HCT116 (cell line): ENCODE measurements around the gene CALU. TPM values are rescaled to one million over a fixed set of nuclear protein-coding genes. Genes with fewer than 3 reads are reported as not detected.

ENCODE experiments used
- ATAC-seq: fragments of 200-7000 bp; cut with Tn5 transposase; 2 replicates; pipeline ENCODE4 v1.9.1; 2020; ENCODE audit warnings: mild to moderate bottlenecking, moderate library complexity
- BruUV-seq: library from RNA; stranded (reverse); fragments of 400-500 nt; replicated peaks from 2 replicates; lab custom pipeline; 2021; lab: Mats Ljungman, UMichigan
- CTCF ChIA-PET: fragments of 300-600 bp; sonication (Branson Sonifier 250); formaldehyde crosslinking; loops from one replicate; lab custom pipeline; 2021; ENCODE audit warnings: antibody characterized with exemption; lab: Charles Lee
- POLR2A ChIA-PET: fragments of 300-600, 350-600 bp; sonication (Branson Sonifier 250); formaldehyde crosslinking; loops from one replicate; lab custom pipeline; 2021; ENCODE audit warnings: antibody characterized with exemption; lab: Charles Lee
- RAD21 ChIA-PET, 2 experiments: fragments of 300-600 bp; sonication (Branson Sonifier 250); formaldehyde crosslinking; loops; one replicate each; lab custom pipeline; 2023; ENCODE audit warnings: low total read pairs in 2 of 2; ENCODE audit not compliant: uncharacterized antibody in 2 of 2, unreplicated experiment in 2 of 2, low non-redundant PET in 1 of 2; lab: Charles Lee
- DNase-seq: peaks from one replicate; pipeline ENCODE4 v3.0.0-alpha.2; 2010; ENCODE audit warnings: low read depth, low spot score
- H2AFZ ChIP-seq: fragments of 200-600 bp; shearing (Covaris generic), sonication (generic); 2 replicates; pipeline ENCODE4 v1.6.1; 2017; ENCODE audit warnings: low read depth, mixed run types, mixed read lengths, antibody characterized with exemption, low read length; ENCODE audit not compliant: poor library complexity, severe bottlenecking
- H3K27ac ChIP-seq: 2 replicates; pipeline ENCODE4 v1.5.1; 2012; ENCODE audit warnings: low read depth, low read length
- H3K27me3 ChIP-seq: fragments of 200-600 bp; sonication (generic); 2 replicates; pipeline ENCODE4 v1.6.1; 2016; ENCODE audit warnings: mixed run types, low read length, mixed read lengths; ENCODE audit not compliant: insufficient read depth
- H3K36me3 ChIP-seq, 2 experiments: fragments of 200-500 bp in 1 of 2; fragments of 200-600 bp in 1 of 2; sonication (Bioruptor generic) in 1 of 2; sonication (generic) in 1 of 2; 2 replicates each; pipeline versions ENCODE4 v1.5.1 to v1.6.1; 2014 to 2016; ENCODE audit warnings: low read length in 2 of 2, inconsistent platforms in 1 of 2, mixed read lengths in 1 of 2, mixed run types in 1 of 2; ENCODE audit not compliant: insufficient read depth in 2 of 2, control insufficient read depth in 1 of 2
- H3K4me1 ChIP-seq, 2 experiments: fragments of 200-600 bp in 1 of 2; sonication (generic) in 1 of 2; 2 replicates each; pipeline versions ENCODE4 v1.5.1 to v1.6.1; 2012 to 2017; ENCODE audit warnings: low read length in 2 of 2, inconsistent platforms in 1 of 2, mild to moderate bottlenecking in 1 of 2, mixed read lengths in 1 of 2, mixed run types in 1 of 2, moderate library complexity in 1 of 2; ENCODE audit not compliant: insufficient read depth in 2 of 2, control insufficient read depth in 1 of 2
- H3K4me2 ChIP-seq: fragments of 200-600 bp; sonication (generic); 2 replicates; pipeline ENCODE4 v1.6.1; 2017; ENCODE audit warnings: mixed run types, low read length, mixed read lengths
- H3K4me3 ChIP-seq, 2 experiments: fragments of 200-600 bp in 1 of 2; sonication (generic) in 1 of 2; replicated peaks in 1 of 2; 2 replicates each; pipeline ENCODE4 v1.5.1; 2011 to 2016; ENCODE audit warnings: low read length in 2 of 2, control low read depth in 1 of 2, low read depth in 1 of 2, mild to moderate bottlenecking in 1 of 2, mixed read lengths in 1 of 2, mixed run types in 1 of 2
- H3K79me2 ChIP-seq: fragments of 200-600 bp; sonication (generic); 2 replicates; pipeline ENCODE4 v1.6.1; 2017; ENCODE audit warnings: mild to moderate bottlenecking, mixed run types, low read length, moderate library complexity, mixed read lengths; ENCODE audit not compliant: insufficient read depth
- H3K9ac ChIP-seq: fragments of 200-600 bp; sonication (generic); 2 replicates; pipeline ENCODE4 v1.6.1; 2016; ENCODE audit warnings: low read length, mixed read lengths
- H3K9me2 ChIP-seq: fragments of 200-600 bp; sonication (generic), shearing (Covaris generic); 2 replicates; pipeline ENCODE4 v1.6.1; 2017; ENCODE audit warnings: mixed run types, mild to moderate bottlenecking, moderate library complexity; ENCODE audit not compliant: insufficient read depth
- H3K9me3 ChIP-seq, 2 experiments: fragments of 200-500 bp in 1 of 2; fragments of 200-600 bp in 1 of 2; sonication (Bioruptor generic) in 1 of 2; sonication (generic) in 1 of 2; 2 replicates each; pipeline ENCODE4 v1.6.1; 2014 to 2017; ENCODE audit warnings: low read length in 2 of 2, mixed read lengths in 2 of 2, inconsistent platforms in 1 of 2, low read depth in 1 of 2, mild to moderate bottlenecking in 1 of 2, mixed run types in 1 of 2, moderate library complexity in 1 of 2; ENCODE audit not compliant: control insufficient read depth in 1 of 2, insufficient read depth in 1 of 2
- H4K20me1 ChIP-seq: fragments of 200-600 bp; sonication (generic), shearing (Covaris generic); 2 replicates; pipeline ENCODE4 v1.6.1; 2017; ENCODE audit warnings: mixed run types, mild to moderate bottlenecking, moderate library complexity; ENCODE audit not compliant: insufficient read depth
- CTCF ChIP-seq, 3 experiments: fragments of 200-600 bp in 1 of 3; sonication (generic) in 1 of 3; IDR thresholded peaks in 2 of 3; conservative IDR thresholded peaks in 1 of 3; 2 replicates each; pipeline ENCODE4 v1.5.1; 2012 to 2017; ENCODE audit warnings: low read depth in 2 of 3, low read length in 2 of 3, antibody characterized with exemption in 1 of 3, borderline replicate concordance in 1 of 3, control low read depth in 1 of 3, mild to moderate bottlenecking in 1 of 3, mixed read lengths in 1 of 3, mixed run types in 1 of 3, moderate library complexity in 1 of 3; ENCODE audit not compliant: insufficient read depth in 1 of 3
- ELF1 ChIP-seq: IDR thresholded peaks from 2 replicates; pipeline ENCODE4 v1.6.1; 2012; ENCODE audit warnings: low read depth, borderline replicate concordance
- POLR2A ChIP-seq: IDR thresholded peaks from 2 replicates; pipeline ENCODE4 v1.7.0; 2011; ENCODE audit warnings: borderline replicate concordance; ENCODE audit not compliant: insufficient read depth, insufficient read length; ENCODE audit errors: extremely low read depth
- POLR2AphosphoS5 ChIP-seq: IDR thresholded peaks from 2 replicates; pipeline ENCODE4 v1.6.1; 2011; ENCODE audit warnings: mild to moderate bottlenecking, low read depth, low read length, moderate library complexity
- RAD21 ChIP-seq: IDR thresholded peaks from 2 replicates; pipeline ENCODE4 v1.6.1; 2012; ENCODE audit warnings: low read depth, mild to moderate bottlenecking
- SP1 ChIP-seq: IDR thresholded peaks from 2 replicates; pipeline ENCODE4 v1.6.1; 2012; ENCODE audit warnings: low read depth
- SRF ChIP-seq: IDR thresholded peaks from 2 replicates; pipeline ENCODE4 v1.6.1; 2012; ENCODE audit warnings: low read depth
- TCF7L2 ChIP-seq: IDR thresholded peaks from 2 replicates; pipeline ENCODE4 v1.7.0; 2011; ENCODE audit warnings: borderline replicate concordance, inconsistent platforms; ENCODE audit not compliant: insufficient read depth, insufficient read length; ENCODE audit errors: extremely low read depth
- ZFX ChIP-seq: fragments of 450-650 bp; IDR thresholded peaks from 2 replicates; pipeline ENCODE4 v1.6.1; 2017
- ZNF274 ChIP-seq: fragments of 200-500 bp; sonication (Bioruptor generic); IDR thresholded peaks from 2 replicates; pipeline ENCODE4 v1.6.1; 2014; ENCODE audit warnings: mild to moderate bottlenecking, low read depth, low read length, inconsistent platforms
- intact Hi-C: fragments of 100-400 bp; cut with micrococcal nuclease; formaldehyde crosslinking; loops from 2 replicates; pipeline ENCODE4 v1.10.0; 2022
- total RNA-seq: library from RNA; stranded (reverse); gene quantifications from one replicate; pipeline ENCODE4 v1.2.1, GENCODE V29; 2021; ENCODE audit not compliant: unreplicated experiment
- TF ChIP-seq, protein P1 (sequence below): IDR thresholded peaks from 2 replicates; pipeline ENCODE4 v1.6.1; 2012; ENCODE audit warnings: low read depth

The CALU gene
- total RNA-seq, 1 experiment from 2014 or later, result 106 TPM

DNA sequence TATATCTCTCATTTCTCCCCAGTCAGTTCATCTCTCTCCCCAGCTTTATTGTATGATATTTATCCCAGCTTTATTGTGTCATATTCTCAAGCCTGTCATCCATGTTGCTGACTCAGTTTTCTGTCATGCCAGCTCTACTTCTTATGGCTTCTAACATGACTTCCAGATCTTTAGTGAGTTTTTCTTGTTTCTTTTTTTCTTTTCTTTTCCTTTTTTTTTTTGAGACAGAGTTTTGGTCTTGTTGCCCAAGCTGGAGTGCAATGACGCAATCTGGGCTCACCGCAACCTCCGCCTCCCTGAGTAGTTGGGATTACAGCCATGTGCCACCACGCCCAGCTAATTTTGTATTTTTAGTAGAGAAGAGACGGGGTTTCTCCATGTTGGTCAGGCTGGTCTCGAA is 28.7 kb upstream of the CALU start:
- Histone ChIP-seq H3K79me2 (no peaks in the 10 kb centered on the region), H3K27me3 (no peaks in the 10 kb centered on the region), H3K9ac (no peak overlapping the region), H3K9me3 (no peaks in the 10 kb centered on the region), H4K20me1 (no peaks in the 10 kb centered on the region), H3K27ac (no peak overlapping the region), H3K4me2 (no peak overlapping the region), H3K4me1 (peaks cover 0 to 9% of the 10 kb centered on the region in 2 experiments; a peak in 1 of 4 replicates), H3K9me2 (no peaks in the 10 kb centered on the region), H2AFZ (no peak overlapping the region), H3K4me3 (no peak overlapping the region), H3K36me3 (no peaks in the 10 kb centered on the region)
- no peak for TF ChIP-seq RAD21
- no peak for TF ChIP-seq ZNF274
- TF ChIP-seq ZFX, result no peak
- TF ChIP-seq ELF1, result no peak
- TF ChIP-seq, protein P1, sequence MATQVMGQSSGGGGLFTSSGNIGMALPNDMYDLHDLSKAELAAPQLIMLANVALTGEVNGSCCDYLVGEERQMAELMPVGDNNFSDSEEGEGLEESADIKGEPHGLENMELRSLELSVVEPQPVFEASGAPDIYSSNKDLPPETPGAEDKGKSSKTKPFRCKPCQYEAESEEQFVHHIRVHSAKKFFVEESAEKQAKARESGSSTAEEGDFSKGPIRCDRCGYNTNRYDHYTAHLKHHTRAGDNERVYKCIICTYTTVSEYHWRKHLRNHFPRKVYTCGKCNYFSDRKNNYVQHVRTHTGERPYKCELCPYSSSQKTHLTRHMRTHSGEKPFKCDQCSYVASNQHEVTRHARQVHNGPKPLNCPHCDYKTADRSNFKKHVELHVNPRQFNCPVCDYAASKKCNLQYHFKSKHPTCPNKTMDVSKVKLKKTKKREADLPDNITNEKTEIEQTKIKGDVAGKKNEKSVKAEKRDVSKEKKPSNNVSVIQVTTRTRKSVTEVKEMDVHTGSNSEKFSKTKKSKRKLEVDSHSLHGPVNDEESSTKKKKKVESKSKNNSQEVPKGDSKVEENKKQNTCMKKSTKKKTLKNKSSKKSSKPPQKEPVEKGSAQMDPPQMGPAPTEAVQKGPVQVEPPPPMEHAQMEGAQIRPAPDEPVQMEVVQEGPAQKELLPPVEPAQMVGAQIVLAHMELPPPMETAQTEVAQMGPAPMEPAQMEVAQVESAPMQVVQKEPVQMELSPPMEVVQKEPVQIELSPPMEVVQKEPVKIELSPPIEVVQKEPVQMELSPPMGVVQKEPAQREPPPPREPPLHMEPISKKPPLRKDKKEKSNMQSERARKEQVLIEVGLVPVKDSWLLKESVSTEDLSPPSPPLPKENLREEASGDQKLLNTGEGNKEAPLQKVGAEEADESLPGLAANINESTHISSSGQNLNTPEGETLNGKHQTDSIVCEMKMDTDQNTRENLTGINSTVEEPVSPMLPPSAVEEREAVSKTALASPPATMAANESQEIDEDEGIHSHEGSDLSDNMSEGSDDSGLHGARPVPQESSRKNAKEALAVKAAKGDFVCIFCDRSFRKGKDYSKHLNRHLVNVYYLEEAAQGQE, result no peak
- TF ChIP-seq SP1, result no peak
- no peak for TF ChIP-seq CTCF (IDR thresholded peaks at IDR 0.05 in 2 of 3, conservative IDR thresholded peaks at IDR 0.05 in 1 of 3; ENCODE audit: borderline replicate concordance in 1 of 3, insufficient read depth in 1 of 3, low read depth in 2 of 3, low read length in 2 of 3)
- TF ChIP-seq TCF7L2, result no peak
- no peak for TF ChIP-seq SRF
- no peak for TF ChIP-seq POLR2A
- TF ChIP-seq POLR2AphosphoS5, result no peak
- DNase-seq (no peak), ATAC-seq (no peak)
- BruUV-seq, result no TSS peak
- CTCF ChIA-PET, result no interaction called here
- intact Hi-C loops, result no loop called here
- RAD21 ChIA-PET, result no interaction called here
- POLR2A ChIA-PET, result no interaction called here
